Measurements from ENCODE around the gene SEC63. TPM values are rescaled to one million over a fixed set of nuclear protein-coding genes. Genes with fewer than 3 reads are reported as not detected.
"Not testable (repeated sequence)": the region's sequence is repeated elsewhere in the genome, so short reads cannot be mapped to it uniquely, and the experiment has no call there.

The SEC63 gene
- total and polyA plus RNA-seq, 2 donors (not counting 1 experiment from before 2014, with no cell fraction given), result 34.2 to 82.7 TPM

DNA sequence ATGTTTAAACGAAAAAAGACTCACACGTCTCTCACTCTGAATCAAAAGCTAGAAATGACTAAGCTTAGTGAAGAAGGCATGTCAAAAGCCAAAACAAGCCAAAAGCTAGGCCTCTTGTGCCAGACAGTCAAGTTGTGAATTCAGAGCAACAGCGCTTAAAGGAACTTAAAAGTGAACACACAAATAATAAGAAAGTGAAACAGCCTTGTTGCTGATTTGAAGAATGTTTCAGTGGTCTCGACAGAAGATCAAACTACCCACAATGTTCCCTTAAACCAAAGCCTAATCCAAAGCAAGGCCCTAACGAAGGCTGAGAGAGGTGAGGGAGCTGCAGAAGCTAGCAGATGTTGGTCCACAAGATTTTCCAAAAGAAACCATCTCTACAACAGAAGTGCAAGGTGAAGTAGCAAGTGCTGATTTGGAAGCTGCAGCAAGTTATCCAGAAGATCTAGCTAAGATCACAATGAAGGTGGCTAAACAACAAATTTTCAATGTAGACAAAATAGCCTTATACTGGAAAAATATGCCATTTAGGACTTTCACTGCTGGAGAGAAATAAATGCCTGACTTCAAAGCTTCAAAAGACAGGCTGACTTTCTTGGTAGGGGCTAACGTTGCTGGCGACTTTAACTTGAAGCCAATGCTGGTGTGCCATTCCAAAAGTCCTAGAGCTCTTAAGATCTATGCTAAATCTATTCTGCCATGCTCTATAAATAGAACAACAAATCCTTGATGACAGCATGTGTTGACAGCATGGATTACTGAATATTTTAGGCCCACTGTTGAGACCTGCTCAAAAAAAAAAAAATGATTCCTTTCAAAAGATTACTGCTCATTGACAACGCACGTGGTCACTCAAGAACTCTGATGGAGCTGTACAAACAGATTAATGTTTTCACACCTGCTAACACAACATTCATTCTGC is 40.3 kb downstream of the SEC63 start:
- Histone ChIP-seq H3K27ac (ENCODE audit: insufficient read depth, low read length) (no peak overlapping the region), H3K36me3 (ENCODE audit: control insufficient read depth, insufficient read depth, low read length) (peaks cover 4% of the 10 kb centered on the region), H3K4me2 (ENCODE audit: extremely low read depth, insufficient read depth, low read length) (no peak overlapping the region), H4K20me1 (ENCODE audit: control insufficient read depth, extremely low read depth, insufficient read depth, low read length) (no peaks in the 10 kb centered on the region), H3K9me3 (ENCODE audit: control insufficient read depth, insufficient read depth, low read depth, low read length) (no peaks in the 10 kb centered on the region), H3K4me3 (replicated peaks in 1 of 4; ENCODE audit: control extremely low read depth in 1 of 4, insufficient read depth in 1 of 4, low read depth in 3 of 4, low read length in 4 of 4) (no peak overlapping the region), H3K4me1 (ENCODE audit: control insufficient read depth, extremely low read depth, insufficient read depth, low read length) (no peaks in the 10 kb centered on the region), H2AFZ (ENCODE audit: low read length) (no peak overlapping the region), H3K9ac (ENCODE audit: insufficient read depth, low read length) (no peak overlapping the region), H3K79me2 (ENCODE audit: control insufficient read depth, insufficient read depth, low read length) (no peaks in the 10 kb centered on the region), H3K27me3 (ENCODE audit: control insufficient read depth, insufficient read depth, low read length) (no peaks in the 10 kb centered on the region)
- no peak for DNase-seq (ENCODE audit: low read depth in 2 of 2)
- TF ChIP-seq, protein P1, sequence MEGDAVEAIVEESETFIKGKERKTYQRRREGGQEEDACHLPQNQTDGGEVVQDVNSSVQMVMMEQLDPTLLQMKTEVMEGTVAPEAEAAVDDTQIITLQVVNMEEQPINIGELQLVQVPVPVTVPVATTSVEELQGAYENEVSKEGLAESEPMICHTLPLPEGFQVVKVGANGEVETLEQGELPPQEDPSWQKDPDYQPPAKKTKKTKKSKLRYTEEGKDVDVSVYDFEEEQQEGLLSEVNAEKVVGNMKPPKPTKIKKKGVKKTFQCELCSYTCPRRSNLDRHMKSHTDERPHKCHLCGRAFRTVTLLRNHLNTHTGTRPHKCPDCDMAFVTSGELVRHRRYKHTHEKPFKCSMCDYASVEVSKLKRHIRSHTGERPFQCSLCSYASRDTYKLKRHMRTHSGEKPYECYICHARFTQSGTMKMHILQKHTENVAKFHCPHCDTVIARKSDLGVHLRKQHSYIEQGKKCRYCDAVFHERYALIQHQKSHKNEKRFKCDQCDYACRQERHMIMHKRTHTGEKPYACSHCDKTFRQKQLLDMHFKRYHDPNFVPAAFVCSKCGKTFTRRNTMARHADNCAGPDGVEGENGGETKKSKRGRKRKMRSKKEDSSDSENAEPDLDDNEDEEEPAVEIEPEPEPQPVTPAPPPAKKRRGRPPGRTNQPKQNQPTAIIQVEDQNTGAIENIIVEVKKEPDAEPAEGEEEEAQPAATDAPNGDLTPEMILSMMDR (conservative IDR thresholded peaks at IDR 0.05 in 1 of 2, IDR thresholded peaks at IDR 0.05 in 1 of 2; ENCODE audit: low read depth in 1 of 2, low read length in 2 of 2), result no peak
- TF ChIP-seq EZH2 (IDR thresholded peaks at IDR 0.05; ENCODE audit: low read length, missing control alignments), result no peak

DNA sequence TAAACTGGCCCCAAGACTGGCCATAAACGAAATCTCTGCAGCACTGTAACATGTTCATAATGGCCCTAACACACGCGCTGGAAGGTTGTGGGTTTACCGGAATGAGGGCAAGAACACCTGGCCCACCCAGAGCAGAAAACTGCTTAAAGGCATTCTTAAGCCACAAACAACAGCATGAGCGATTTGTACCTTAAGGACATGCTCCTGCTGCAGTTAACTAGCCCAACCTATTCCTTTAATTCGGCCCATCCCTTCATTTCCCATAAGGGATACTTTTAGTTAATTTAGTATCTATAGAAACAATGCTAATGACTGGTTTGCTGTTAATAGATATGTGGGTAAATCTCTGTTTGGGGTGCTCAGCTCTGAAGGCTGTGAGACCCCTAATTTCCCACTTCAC is 41.0 kb downstream of the SEC63 start:
- H3K4me2 ChIP-seq (ENCODE audit: extremely low read depth, insufficient read depth, low read length); H3K36me3 ChIP-seq (ENCODE audit: control insufficient read depth, insufficient read depth, low read length); H3K4me1 ChIP-seq (ENCODE audit: control insufficient read depth, extremely low read depth, insufficient read depth, low read length); H4K20me1 ChIP-seq (ENCODE audit: control insufficient read depth, extremely low read depth, insufficient read depth, low read length); H3K27me3 ChIP-seq (ENCODE audit: control insufficient read depth, insufficient read depth, low read length); H3K9me3 ChIP-seq (ENCODE audit: control insufficient read depth, insufficient read depth, low read depth, low read length); H3K27ac ChIP-seq (ENCODE audit: insufficient read depth, low read length); H3K9ac ChIP-seq (ENCODE audit: insufficient read depth, low read length); H3K79me2 ChIP-seq (ENCODE audit: control insufficient read depth, insufficient read depth, low read length); H2AFZ ChIP-seq (ENCODE audit: low read length); DNase-seq (ENCODE audit: low read depth in 2 of 2); H3K4me3 ChIP-seq (replicated peaks in 1 of 4; ENCODE audit: control extremely low read depth in 1 of 4, insufficient read depth in 1 of 4, low read depth in 3 of 4, low read length in 4 of 4): not testable (repeated sequence)

DNA sequence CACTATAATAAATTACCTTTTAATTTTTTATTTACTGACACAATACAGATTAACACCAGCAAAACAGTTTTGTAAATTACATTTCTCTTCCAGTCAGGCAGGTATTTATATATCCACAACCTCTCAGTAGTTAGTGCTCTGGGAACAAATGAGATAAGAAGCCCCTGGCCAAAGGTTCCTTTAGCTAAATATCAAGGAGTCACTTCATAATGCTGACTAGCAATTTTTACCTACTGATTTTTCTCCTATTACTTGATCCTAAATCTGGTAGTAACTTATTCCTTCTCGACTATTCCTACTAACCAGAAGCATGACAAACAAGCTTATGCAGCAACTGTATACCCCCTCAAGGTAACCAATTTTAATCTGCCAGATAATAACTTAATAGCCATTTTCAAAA is 46.3 kb downstream of the SEC63 start:
- Histone ChIP-seq H3K27me3 (ENCODE audit: control insufficient read depth, insufficient read depth, low read length) (no peaks in the 10 kb centered on the region), H3K79me2 (ENCODE audit: control insufficient read depth, insufficient read depth, low read length) (no peaks in the 10 kb centered on the region), H2AFZ (ENCODE audit: low read length) (no peak overlapping the region), H3K36me3 (ENCODE audit: control insufficient read depth, insufficient read depth, low read length) (peaks cover 3% of the 10 kb centered on the region), H3K9ac (ENCODE audit: insufficient read depth, low read length) (no peak overlapping the region), H3K9me3 (ENCODE audit: control insufficient read depth, insufficient read depth, low read depth, low read length) (no peaks in the 10 kb centered on the region), H3K4me3 (replicated peaks in 1 of 4; ENCODE audit: control extremely low read depth in 1 of 4, insufficient read depth in 1 of 4, low read depth in 3 of 4, low read length in 4 of 4) (no peak overlapping the region), H4K20me1 (ENCODE audit: control insufficient read depth, extremely low read depth, insufficient read depth, low read length) (no peaks in the 10 kb centered on the region), H3K4me1 (ENCODE audit: control insufficient read depth, extremely low read depth, insufficient read depth, low read length) (no peaks in the 10 kb centered on the region), H3K4me2 (ENCODE audit: extremely low read depth, insufficient read depth, low read length) (no peak overlapping the region), H3K27ac (ENCODE audit: insufficient read depth, low read length) (no peak overlapping the region)
- no peak for DNase-seq (ENCODE audit: low read depth in 2 of 2)
- TF ChIP-seq EZH2 (IDR thresholded peaks at IDR 0.05; ENCODE audit: low read length, missing control alignments), result no peak
- TF ChIP-seq, protein P1 (conservative IDR thresholded peaks at IDR 0.05 in 1 of 2, IDR thresholded peaks at IDR 0.05 in 1 of 2; ENCODE audit: low read depth in 1 of 2, low read length in 2 of 2), result no peak

All from fibroblast of lung (primary cell).